HG02642 (cell line): ENCODE measurements around the gene MRGPRD.

ENCODE experiments used
- ATAC-seq: cut with Tn5 transposase; IDR thresholded peaks from one replicate; pipeline ENCODE4 v1.9.1; 2021; ENCODE audit warnings: mild to moderate bottlenecking; ENCODE audit not compliant: unreplicated experiment, poor library complexity

Gene MRGPRD

GRCh38 chr11:68980776-68981065 lies at the start of gene MRGPRD:
TSS of gene MRGPRD (minus strand) at chr11:68980986. CDS start at chr11:68980986, 0 bp downstream.
- no peak for ATAC-seq

- ATAC-seq: no peak
These were observed 49.5 kb upstream of the MRGPRD start for GRCh38 chr11:69030301-69030700.

- no peak for ATAC-seq
These were observed 47.1 kb upstream of the MRGPRD start for GRCh38 chr11:69027704-69028372.

- no peak for ATAC-seq
These were observed 43.7 kb upstream of the MRGPRD start for GRCh38 chr11:69024509-69024908.

GRCh38 chr11:69022260-69022659 lies 41.5 kb upstream of the MRGPRD start:
- ATAC-seq: no peak

- ATAC-seq: no peak
These were observed 38.1 kb upstream of the MRGPRD start for GRCh38 chr11:69018924-69019323.

GRCh38 chr11:69017951-69018350 lies 37.2 kb upstream of the MRGPRD start:
- ATAC-seq: no peak

GRCh38 chr11:69014898-69015549 lies 34.2 kb upstream of the MRGPRD start:
- ATAC-seq: no peak

- ATAC-seq: no peak
These were observed 33.5 kb upstream of the MRGPRD start for GRCh38 chr11:69014084-69014851.

- ATAC-seq: no peak
These were observed 32.5 kb upstream of the MRGPRD start, which contains the start of gene MRGPRF for GRCh38 chr11:69013009-69013951. TSS of gene MRGPRF (minus strand) at chr11:69013246. CDS start at chr11:69009901, 3,345 bp downstream.

- ATAC-seq: no peak
These were observed 31.6 kb upstream of the MRGPRD start for GRCh38 chr11:69012092-69013008.

- no peak for ATAC-seq
These were observed 30.9 kb upstream of the MRGPRD start for GRCh38 chr11:69011624-69012091.

GRCh38 chr11:69010964-69011623 lies 30.3 kb upstream of the MRGPRD start:
- no peak for ATAC-seq

GRCh38 chr11:69010361-69010891 lies 29.6 kb upstream of the MRGPRD start:
- no peak for ATAC-seq

- ATAC-seq: no peak
These were observed 28.8 kb upstream of the MRGPRD start for GRCh38 chr11:69009441-69010211.

GRCh38 chr11:69008737-69009440 lies 28.1 kb upstream of the MRGPRD start:
- no peak for ATAC-seq

- no peak for ATAC-seq
These were observed 27.2 kb upstream of the MRGPRD start for GRCh38 chr11:69007975-69008381.
